CD14-positive monocyte (primary cell): ENCODE data around the gene FAM163B. TPM values are rescaled to one million over a fixed set of nuclear protein-coding genes. Genes with fewer than 3 reads are reported as not detected.

Experiments
- DNase-seq, 3 donors: peaks; one replicate each; pipeline ENCODE4 v3.0.0-alpha.2; 2011 to 2022
- H2AFZ ChIP-seq: 2 replicates; pipeline ENCODE4 v1.6.0; 2012; ENCODE audit warnings: mild to moderate bottlenecking, low read depth, low read length, inconsistent platforms; ENCODE audit not compliant: insufficient read depth, poor library complexity, severe bottlenecking
- H3K27ac ChIP-seq, 2 donors: 1 replicate in 1 of 2; 2 replicates in 1 of 2; pipeline ENCODE4 v1.5.1; 2012 to 2013; ENCODE audit warnings: low read length in 2 of 2, control low read depth in 1 of 2, inconsistent platforms in 1 of 2, low read depth in 1 of 2, mild to moderate bottlenecking in 1 of 2
- H3K27me3 ChIP-seq, 2 donors: one replicate each; pipeline versions ENCODE4 v1.6.0 to v1.6.1; 2011 to 2013; ENCODE audit warnings: low read length in 2 of 2; ENCODE audit not compliant: control insufficient read depth in 2 of 2, insufficient read depth in 2 of 2
- H3K36me3 ChIP-seq, 2 donors: replicated peaks in 1 of 2; 1 replicate in 1 of 2; 2 replicates in 1 of 2; pipeline versions ENCODE4 v1.5.1 to v1.6.1; 2012 to 2013; ENCODE audit warnings: low read length in 2 of 2, control low read depth in 1 of 2, inconsistent platforms in 1 of 2, mild to moderate bottlenecking in 1 of 2; ENCODE audit not compliant: insufficient read depth in 2 of 2, control insufficient read depth in 1 of 2
- H3K4me1 ChIP-seq, 2 donors: 1 replicate in 1 of 2; 2 replicates in 1 of 2; pipeline versions ENCODE4 v1.5.1 to v1.6.1; 2012 to 2013; ENCODE audit warnings: low read length in 2 of 2, control low read depth in 1 of 2, inconsistent platforms in 1 of 2, mild to moderate bottlenecking in 1 of 2, moderate library complexity in 1 of 2; ENCODE audit not compliant: insufficient read depth in 2 of 2, control insufficient read depth in 1 of 2
- H3K4me2 ChIP-seq: replicated peaks from 2 replicates; pipeline ENCODE3; 2012; ENCODE audit warnings: low read length, moderate library complexity, mild to moderate bottlenecking; ENCODE audit not compliant: poor library complexity, severe bottlenecking; ENCODE audit errors: extremely low read depth
- H3K4me3 ChIP-seq, 3 experiments: fragments of 200-600 bp in 1 of 3; sonication (generic) in 1 of 3; replicated peaks in 1 of 3; 1 replicate in 2 of 3; 2 replicates in 1 of 3; pipeline ENCODE4 v1.5.1; 2011 to 2013; ENCODE audit warnings: low read length in 3 of 3, mild to moderate bottlenecking in 3 of 3, control low read depth in 2 of 3, low read depth in 2 of 3, inconsistent platforms in 1 of 3, moderate library complexity in 1 of 3
- H3K79me2 ChIP-seq: 2 replicates; pipeline ENCODE4 v1.6.0; 2012; ENCODE audit warnings: mild to moderate bottlenecking, control low read depth, inconsistent platforms, low read length, moderate library complexity; ENCODE audit not compliant: insufficient read depth
- H3K9ac ChIP-seq: 2 replicates; pipeline ENCODE4 v1.6.0; 2017; ENCODE audit warnings: low read length, mild to moderate bottlenecking; ENCODE audit not compliant: insufficient read depth, poor library complexity, severe bottlenecking
- H3K9me3 ChIP-seq, 2 donors: replicated peaks in 1 of 2; 1 replicate in 1 of 2; 2 replicates in 1 of 2; pipeline versions ENCODE4 v1.5.1 to v1.6.1; 2012 to 2013; ENCODE audit warnings: low read length in 2 of 2, control low read depth in 1 of 2; ENCODE audit not compliant: control insufficient read depth in 1 of 2, insufficient read depth in 1 of 2
- H4K20me1 ChIP-seq: 2 replicates; pipeline ENCODE4 v1.6.0; 2012; ENCODE audit warnings: mild to moderate bottlenecking, low read length, control low read depth, moderate library complexity; ENCODE audit not compliant: insufficient read depth
- H3K27ac Mint-ChIP-seq, 7 donors: one replicate each; pipeline ENCODE4 v1.8.0; 2020; ENCODE audit warnings: mild to moderate bottlenecking in 7 of 7, mixed read lengths in 7 of 7, moderate library complexity in 6 of 7, inconsistent platforms in 2 of 7
- H3K27me3 Mint-ChIP-seq, 3 donors: one replicate each; pipeline ENCODE4 v1.8.0; 2021 to 2022; ENCODE audit warnings: low read depth in 3 of 3, mild to moderate bottlenecking in 3 of 3, mixed read lengths in 3 of 3, moderate library complexity in 3 of 3, inconsistent platforms in 1 of 3
- H3K36me3 Mint-ChIP-seq, 2 donors: one replicate each; pipeline ENCODE4 v1.8.0; 2020; ENCODE audit warnings: mixed read lengths in 2 of 2, inconsistent platforms in 1 of 2, mild to moderate bottlenecking in 1 of 2
- H3K4me1 Mint-ChIP-seq: one replicate; pipeline ENCODE4 v1.8.0; 2020; ENCODE audit warnings: mild to moderate bottlenecking, mixed read lengths
- H3K4me3 Mint-ChIP-seq, 2 donors: one replicate each; pipeline ENCODE4 v1.8.0; 2020; ENCODE audit warnings: mild to moderate bottlenecking in 2 of 2, mixed read lengths in 2 of 2, moderate library complexity in 1 of 2
- H3K9me3 Mint-ChIP-seq, 7 donors: one replicate each; pipeline ENCODE4 v1.8.0; 2020 to 2022; ENCODE audit warnings: mixed read lengths in 7 of 7, mild to moderate bottlenecking in 6 of 7, moderate library complexity in 6 of 7, inconsistent platforms in 2 of 7
- CTCF ChIP-seq: fragments of 200-600 bp; IDR thresholded peaks from one replicate; pipeline ENCODE4 v1.8.0; 2022; ENCODE audit warnings: antibody characterized with exemption, mild to moderate bottlenecking
- WGBS: methylation state at CpG from one replicate; pipeline ENCODE4 v1.1.5; 2013; ENCODE audit warnings: missing lambda C conversion rate; ENCODE audit not compliant: insufficient coverage; 5-methylcytosine and 5-hydroxymethylcytosine counted together
- intact Hi-C, 2 donors: fragments of 100-400 bp; cut with micrococcal nuclease; formaldehyde crosslinking; loops; one replicate each; pipeline versions ENCODE4 v1.15.0 to v1.15.1; 2023
- polyA plus RNA-seq, 3 donors: library from polyadenylated mRNA; depleted of rRNA in 1 of 3; unstranded in 2 of 3; stranded (reverse) in 1 of 3; fragments of 300-500 nt in 2 of 3; fragments of >200 nt in 1 of 3; fragmentation: Illumina TruSeq in 2 of 3; gene quantifications; 1 replicate in 2 of 3; 2 replicates in 1 of 3; pipeline ENCODE4 v1.2.3, GENCODE V29; 2012 to 2021

Gene FAM163B
- polyA plus RNA-seq, 3 donors = not detected

- no peak overlapping the region for H3K4me3 ChIP-seq
- H3K4me2 ChIP-seq = no peak overlapping the region
- Mint-ChIP-seq H3K27me3 (peaks cover 0 to 14% (median 11%) of the 10 kb centered on the region in 3 donors), H3K4me3 (no peak overlapping the region), H3K9me3 (no peaks in the 10 kb centered on the region), H3K4me1 (no peaks in the 10 kb centered on the region), H3K36me3 (no peaks in the 10 kb centered on the region), H3K27ac (peak overlapping the region in 1 of 7 donors; percentile 16)
- H2AFZ ChIP-seq = no peak overlapping the region
- no peak for DNase-seq
- no peak overlapping the region for H3K27ac ChIP-seq
- no peaks in the 10 kb centered on the region for H3K4me1 ChIP-seq
- H3K9ac ChIP-seq = no peak overlapping the region
- 86% methylated on average over 11 of the region's 13 CpGs for WGBS
- H4K20me1 ChIP-seq = no peaks in the 10 kb centered on the region
- no peaks in the 10 kb centered on the region for H3K9me3 ChIP-seq
- no peaks in the 10 kb centered on the region for H3K79me2 ChIP-seq
- intact Hi-C loops = no loop called here
- TF ChIP-seq CTCF = no peak
- H3K36me3 ChIP-seq = no peaks in the 10 kb centered on the region
- H3K27me3 ChIP-seq = no peaks in the 10 kb centered on the region
Measured at GRCh38 chr9:133640580-133641395, 31.6 kb upstream of the FAM163B start.

- 96% methylated on average over 3 of the region's 7 CpGs for WGBS
- no peak for DNase-seq
- no peaks in the 10 kb centered on the region for H3K4me1 ChIP-seq
- H3K79me2 ChIP-seq = no peaks in the 10 kb centered on the region
- H3K9ac ChIP-seq = no peak overlapping the region
- no peaks in the 10 kb centered on the region for H3K9me3 ChIP-seq
- peaks cover 0 to 16% (median 12%) of the 10 kb centered on the region in 3 donors for H3K27me3 Mint-ChIP-seq
- no peak overlapping the region for H3K27ac Mint-ChIP-seq
- H3K4me3 Mint-ChIP-seq = no peak overlapping the region
- H3K36me3 ChIP-seq = no peaks in the 10 kb centered on the region
- H3K4me2 ChIP-seq = no peak overlapping the region
- H3K36me3 Mint-ChIP-seq = no peaks in the 10 kb centered on the region
- TF ChIP-seq CTCF = no peak
- H3K27me3 ChIP-seq = no peaks in the 10 kb centered on the region
- H3K9me3 Mint-ChIP-seq = no peaks in the 10 kb centered on the region
- H4K20me1 ChIP-seq = no peaks in the 10 kb centered on the region
- intact Hi-C loops = no loop called here
- H3K27ac ChIP-seq = no peak overlapping the region
- no peaks in the 10 kb centered on the region for H3K4me1 Mint-ChIP-seq
- no peak overlapping the region for H3K4me3 ChIP-seq
- no peak overlapping the region for H2AFZ ChIP-seq
Measured at GRCh38 chr9:133640160-133640559, 31.0 kb upstream of the FAM163B start.
